Breast epithelium (tissue), 4 donors: ENCODE results near the gene ABHD12B. TPM values are rescaled to one million over a fixed set of nuclear protein-coding genes. Genes with fewer than 3 reads are reported as not detected.

Experiments
- DNase-seq, 2 donors: peaks; one replicate each; pipeline ENCODE4 v3.0.0-alpha.2; 2019; ENCODE audit warnings: low spot score in 2 of 2
- H3K27ac ChIP-seq, 2 donors: fragments of 200-600 bp; sonication (generic) in 1 of 2; one replicate each; pipeline ENCODE4 v1.5.1; 2016 to 2019; ENCODE audit warnings: mild to moderate bottlenecking in 1 of 2
- H3K27me3 ChIP-seq, 2 donors: fragments of 200-600 bp; sonication (generic) in 1 of 2; one replicate each; pipeline versions ENCODE4 v1.5.1 to v1.6.0; 2017 to 2019; ENCODE audit warnings: control low read depth in 1 of 2, mild to moderate bottlenecking in 1 of 2
- H3K36me3 ChIP-seq: fragments of 200-600 bp; one replicate; pipeline ENCODE4 v1.5.1; 2019
- H3K4me1 ChIP-seq, 2 donors: fragments of 200-600 bp; sonication (generic); one replicate each; pipeline ENCODE4 v1.5.1; 2016 to 2019; ENCODE audit warnings: control low read depth in 1 of 2
- H3K4me3 ChIP-seq, 3 donors: fragments of 200-600 bp; sonication (generic); 1 replicate in 2 of 3; 2 replicates in 1 of 3; pipeline ENCODE4 v1.5.1; 2016 to 2019; ENCODE audit warnings: mild to moderate bottlenecking in 3 of 3, moderate library complexity in 2 of 3
- H3K9me3 ChIP-seq, 2 donors: fragments of 200-600 bp; sonication (generic) in 1 of 2; one replicate each; pipeline ENCODE4 v1.5.1; 2016 to 2019; ENCODE audit warnings: control low read depth in 1 of 2
- POLR2A ChIP-seq: fragments of 450-650 bp; IDR thresholded peaks from one replicate; pipeline ENCODE4 v1.6.1; 2016; ENCODE audit warnings: antibody characterized with exemption, mild to moderate bottlenecking, moderate library complexity
- POLR2AphosphoS5 ChIP-seq, 3 donors: sonication (generic); formaldehyde crosslinking; IDR thresholded peaks; one replicate each; pipeline ENCODE4 v1.6.1; 2017; ENCODE audit warnings: antibody characterized with exemption in 3 of 3
- intact Hi-C: fragments of 100-400 bp; cut with DNase I; formaldehyde crosslinking; loops from one replicate; pipeline ENCODE4 v1.15.1; 2023; ENCODE audit warnings: low total_unique reads
- total RNA-seq, 3 donors: library from RNA; depleted of rRNA; stranded (reverse); fragments of >200 nt; gene quantifications; one replicate each; pipeline ENCODE4 v1.1.0, GENCODE V29; 2016
- TF ChIP-seq, protein P1 (sequence below), 3 donors: fragments of 450-650 bp; IDR thresholded peaks; one replicate each; pipeline ENCODE4 v1.5.1; 2016 to 2017; ENCODE audit warnings: antibody characterized with exemption in 3 of 3, mild to moderate bottlenecking in 3 of 3, moderate library complexity in 3 of 3

The ABHD12B gene
- total RNA-seq, 3 donors from 2014 or later, result not detected

DNA sequence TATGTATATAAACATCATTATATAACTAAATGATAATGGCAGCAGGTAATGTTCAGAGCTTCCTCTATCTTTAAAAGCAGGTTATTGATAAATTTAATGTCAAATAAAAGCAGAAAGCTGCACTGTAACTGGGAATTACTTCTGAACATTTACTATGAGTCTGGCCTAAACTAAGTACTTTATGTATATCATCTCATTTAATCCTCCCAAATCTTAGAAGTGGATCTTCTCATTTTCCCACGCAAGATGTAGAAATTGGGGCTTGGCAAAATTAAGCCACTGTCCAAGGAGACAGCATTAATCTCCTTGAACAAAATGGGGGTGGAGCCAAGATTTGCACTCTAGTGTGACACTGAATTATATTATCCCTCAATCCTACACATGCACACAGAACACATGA is 46.5 kb upstream of the ABHD12B start:
- Histone ChIP-seq H3K4me1 (no peaks in the 10 kb centered on the region), H3K27me3 (no peaks in the 10 kb centered on the region), H3K36me3 (no peaks in the 10 kb centered on the region), H3K27ac (no peak overlapping the region), H3K9me3 (no peaks in the 10 kb centered on the region), H3K4me3 (no peak overlapping the region)
- DNase-seq, result no peak
- intact Hi-C loops, result no loop called here
- TF ChIP-seq POLR2AphosphoS5 (IDR thresholded peaks at IDR 0.05) (no peak), POLR2A (no peak)
- TF ChIP-seq, protein P1, sequence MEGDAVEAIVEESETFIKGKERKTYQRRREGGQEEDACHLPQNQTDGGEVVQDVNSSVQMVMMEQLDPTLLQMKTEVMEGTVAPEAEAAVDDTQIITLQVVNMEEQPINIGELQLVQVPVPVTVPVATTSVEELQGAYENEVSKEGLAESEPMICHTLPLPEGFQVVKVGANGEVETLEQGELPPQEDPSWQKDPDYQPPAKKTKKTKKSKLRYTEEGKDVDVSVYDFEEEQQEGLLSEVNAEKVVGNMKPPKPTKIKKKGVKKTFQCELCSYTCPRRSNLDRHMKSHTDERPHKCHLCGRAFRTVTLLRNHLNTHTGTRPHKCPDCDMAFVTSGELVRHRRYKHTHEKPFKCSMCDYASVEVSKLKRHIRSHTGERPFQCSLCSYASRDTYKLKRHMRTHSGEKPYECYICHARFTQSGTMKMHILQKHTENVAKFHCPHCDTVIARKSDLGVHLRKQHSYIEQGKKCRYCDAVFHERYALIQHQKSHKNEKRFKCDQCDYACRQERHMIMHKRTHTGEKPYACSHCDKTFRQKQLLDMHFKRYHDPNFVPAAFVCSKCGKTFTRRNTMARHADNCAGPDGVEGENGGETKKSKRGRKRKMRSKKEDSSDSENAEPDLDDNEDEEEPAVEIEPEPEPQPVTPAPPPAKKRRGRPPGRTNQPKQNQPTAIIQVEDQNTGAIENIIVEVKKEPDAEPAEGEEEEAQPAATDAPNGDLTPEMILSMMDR (IDR thresholded peaks at IDR 0.05), result no peak

DNA sequence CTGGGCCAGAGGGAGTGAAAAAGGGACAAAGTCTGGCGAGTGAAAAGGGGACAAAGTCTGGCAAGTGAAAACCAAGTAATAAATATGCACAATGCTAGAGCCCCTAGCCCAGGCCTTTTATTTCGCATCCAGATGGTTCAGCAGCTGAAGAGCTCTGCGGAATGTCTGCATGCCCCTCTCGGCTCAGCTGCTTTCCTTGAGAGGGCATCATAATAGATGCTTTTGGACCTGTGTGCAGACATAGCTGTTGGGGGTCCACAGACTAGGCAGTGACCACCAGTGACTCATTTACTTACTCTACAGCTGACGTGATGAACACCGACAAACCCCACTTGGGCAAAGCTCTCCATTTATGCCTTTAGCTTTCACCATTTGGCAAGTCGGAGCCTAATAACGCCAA is 45.2 kb upstream of the ABHD12B start:
- H3K27ac ChIP-seq, result no peak overlapping the region
- intact Hi-C loops, result no loop called here
- TF ChIP-seq POLR2A, result no peak
- TF ChIP-seq, protein P1 (IDR thresholded peaks at IDR 0.05), result no peak
- no peak for TF ChIP-seq POLR2AphosphoS5 (IDR thresholded peaks at IDR 0.05)
- DNase-seq, result no peak
- no peaks in the 10 kb centered on the region for H3K9me3 ChIP-seq
- no peaks in the 10 kb centered on the region for H3K36me3 ChIP-seq
- H3K4me1 ChIP-seq, result no peaks in the 10 kb centered on the region
- no peaks in the 10 kb centered on the region for H3K27me3 ChIP-seq
- no peak overlapping the region for H3K4me3 ChIP-seq

DNA sequence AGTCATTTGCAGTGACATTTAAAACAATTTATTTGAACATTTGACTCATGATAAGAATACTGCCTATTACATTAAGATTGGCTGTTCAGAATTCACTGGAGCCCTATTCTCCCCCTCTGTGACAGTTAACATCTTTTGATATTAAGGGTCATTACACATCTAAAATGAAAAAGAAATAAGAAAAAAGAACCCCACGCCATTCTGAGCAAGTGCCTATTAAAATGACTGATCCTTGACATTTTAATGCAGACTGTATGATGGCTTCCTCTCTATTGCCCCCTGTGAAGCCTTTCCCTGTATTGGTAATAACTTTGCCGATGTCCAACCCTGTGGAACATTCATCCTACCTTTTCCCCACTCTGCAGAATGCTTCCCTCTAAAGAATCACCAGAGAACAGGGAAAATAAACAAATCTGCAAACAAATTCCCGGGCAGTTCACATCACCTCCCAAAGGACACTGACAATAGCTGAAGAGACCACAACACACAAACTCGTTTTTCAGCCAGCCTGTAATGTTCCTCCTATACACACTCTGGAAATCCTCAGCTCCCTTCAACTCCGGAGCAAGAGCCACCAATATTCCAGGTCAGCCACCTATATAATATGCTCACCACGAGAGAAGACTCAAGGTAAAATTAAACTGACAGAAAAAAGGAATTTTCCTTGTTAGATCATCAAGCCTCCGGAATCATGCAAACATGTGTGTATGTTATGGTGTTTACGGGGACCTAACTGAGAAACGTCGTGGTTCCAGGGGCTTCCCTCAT is 42.9 kb upstream of the ABHD12B start:
- intact Hi-C loops, result no loop called here
- peak overlapping the region in 1 of 2 donors; percentile 92 for H3K27ac ChIP-seq
- H3K4me3 ChIP-seq, result peak overlapping the region; percentile 88 to 99 (median 91)

DNA sequence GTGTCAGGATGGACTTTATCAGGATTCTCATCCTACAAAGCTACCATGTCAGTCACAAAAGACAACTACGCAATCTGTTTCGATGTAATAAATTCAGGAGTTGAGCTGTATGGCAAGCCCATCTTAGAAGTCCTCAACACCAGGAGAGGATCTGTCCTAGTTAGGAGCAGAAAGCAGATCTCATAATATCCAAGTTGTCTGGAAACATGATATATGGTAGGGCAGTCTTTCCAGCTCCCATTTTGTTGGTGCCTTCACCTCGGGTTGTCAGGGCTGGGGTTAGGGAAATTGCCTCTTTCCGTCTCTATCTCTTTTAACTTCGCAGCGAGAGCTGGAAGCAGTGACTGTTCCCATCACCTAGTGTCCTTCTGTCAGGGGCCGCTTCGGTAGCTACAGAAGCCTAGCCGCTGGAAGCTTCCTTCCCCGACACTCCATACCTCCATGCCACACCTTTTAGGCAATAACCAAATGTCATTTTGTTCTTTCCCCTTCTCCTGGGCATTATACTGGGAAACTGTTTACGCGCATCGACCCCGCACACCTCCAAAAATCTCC is 42.3 kb upstream of the ABHD12B start:
- DNase-seq, result no peak
- Histone ChIP-seq H3K4me3 (peak overlapping the region; percentile 88 to 99 (median 91)), H3K36me3 (no peaks in the 10 kb centered on the region), H3K9me3 (no peaks in the 10 kb centered on the region), H3K27ac (peak overlapping the region; percentile 76 to 92), H3K4me1 (no peaks in the 10 kb centered on the region), H3K27me3 (no peaks in the 10 kb centered on the region)
- intact Hi-C loops, result no loop called here
- TF ChIP-seq, protein P1 (IDR thresholded peaks at IDR 0.05), result no peak
- TF ChIP-seq POLR2AphosphoS5 (IDR thresholded peaks at IDR 0.05), result no peak
- no peak for TF ChIP-seq POLR2A

More for the DNA sequence above, 42.9 kb upstream of the ABHD12B start:
- Histone ChIP-seq H3K4me1 (no peaks in the 10 kb centered on the region), H3K36me3 (no peaks in the 10 kb centered on the region), H3K9me3 (no peaks in the 10 kb centered on the region), H3K27me3 (no peaks in the 10 kb centered on the region)
- no peak for DNase-seq
- TF ChIP-seq POLR2AphosphoS5 (IDR thresholded peaks at IDR 0.05), result no peak
- TF ChIP-seq, protein P1 (IDR thresholded peaks at IDR 0.05), result no peak
- no peak for TF ChIP-seq POLR2A
